ENCODE measurements around the gene CEP89. TPM values are rescaled to one million over a fixed set of nuclear protein-coding genes. Genes with fewer than 3 reads are reported as not detected.
"Not testable (repeated sequence)": the region's sequence is repeated elsewhere in the genome, so short reads cannot be mapped to it uniquely, and the experiment has no call there.

Gene CEP89
- total and polyA plus RNA-seq, 7 experiments from 2014 or later: 7.4 to 22.4 (median 12.4) TPM

GRCh38 chr19:32988254-32988653 lies 16.5 kb upstream of the CEP89 start:
- H3K4me1 Mint-ChIP-seq; H3K27ac ChIP-seq (ENCODE audit: low read depth, low read length); H3K9me3 ChIP-seq (ENCODE audit: control insufficient read depth in 2 of 3, low read length in 3 of 3); H3K4me3 ChIP-seq (ENCODE audit: low read length); H3K27me3 Mint-ChIP-seq; H3K9me3 Mint-ChIP-seq; H3K27me3 ChIP-seq (ENCODE audit: control insufficient read depth in 2 of 2, insufficient read depth in 2 of 2, low read length in 2 of 2); H3K4me3 Mint-ChIP-seq; H3K36me3 ChIP-seq (ENCODE audit: control insufficient read depth in 2 of 3, insufficient read depth in 3 of 3, low read length in 3 of 3); intact Hi-C loops (cut with micrococcal nuclease); H3K4me1 ChIP-seq (ENCODE audit: control insufficient read depth in 2 of 2, insufficient read depth in 2 of 2, low read length in 2 of 2); DNase-seq; POLR2A ChIA-PET; H3K36me3 Mint-ChIP-seq; ATAC-seq: not testable (repeated sequence)
- CTCF ChIA-PET: interaction anchor here (1.0 kb wide), 1 partner anchor 13 kb away, joined by 3 read pairs; no protein-coding TSS in a partner anchor
- peak overlapping the region in 1 of 9 donors; percentile 30 for H3K27ac Mint-ChIP-seq

GRCh38 chr19:32982488-32982887 lies 10.7 kb upstream of the CEP89 start:
- H3K36me3 ChIP-seq (ENCODE audit: control insufficient read depth in 2 of 3, insufficient read depth in 3 of 3, low read length in 3 of 3); H3K36me3 Mint-ChIP-seq; H3K27me3 ChIP-seq (ENCODE audit: control insufficient read depth in 2 of 2, insufficient read depth in 2 of 2, low read length in 2 of 2); intact Hi-C loops (cut with micrococcal nuclease); H3K27me3 Mint-ChIP-seq; CTCF ChIA-PET; H3K4me3 Mint-ChIP-seq; H3K4me1 Mint-ChIP-seq; POLR2A ChIA-PET; H3K4me1 ChIP-seq (ENCODE audit: control insufficient read depth in 2 of 2, insufficient read depth in 2 of 2, low read length in 2 of 2); H3K27ac Mint-ChIP-seq; H3K9me3 Mint-ChIP-seq; H3K4me3 ChIP-seq (ENCODE audit: low read length); ATAC-seq; DNase-seq; H3K9me3 ChIP-seq (ENCODE audit: control insufficient read depth in 2 of 3, low read length in 3 of 3); H3K27ac ChIP-seq (ENCODE audit: low read depth, low read length): not testable (repeated sequence)

- H3K9me3 Mint-ChIP-seq; H3K27ac Mint-ChIP-seq; H3K27ac ChIP-seq (ENCODE audit: low read depth, low read length); H3K4me1 ChIP-seq (ENCODE audit: control insufficient read depth in 2 of 2, insufficient read depth in 2 of 2, low read length in 2 of 2); H3K27me3 ChIP-seq (ENCODE audit: control insufficient read depth in 2 of 2, insufficient read depth in 2 of 2, low read length in 2 of 2); H3K36me3 ChIP-seq (ENCODE audit: control insufficient read depth in 2 of 3, insufficient read depth in 3 of 3, low read length in 3 of 3); ATAC-seq; H3K4me3 Mint-ChIP-seq; H3K4me3 ChIP-seq (ENCODE audit: low read length); H3K4me1 Mint-ChIP-seq; CTCF ChIA-PET; H3K36me3 Mint-ChIP-seq; H3K27me3 Mint-ChIP-seq; DNase-seq; POLR2A ChIA-PET; H3K9me3 ChIP-seq (ENCODE audit: control insufficient read depth in 2 of 3, low read length in 3 of 3): not testable (repeated sequence)
- intact Hi-C loops (cut with micrococcal nuclease): loop anchor here in 1 of 2 donors (10.0 kb wide), 1 partner anchor 185 kb away; no protein-coding TSS in a partner anchor
These were observed 8.0 kb upstream of the CEP89 start for GRCh38 chr19:32979807-32980206.

- intact Hi-C loops (cut with micrococcal nuclease): loop anchor here in 1 of 2 donors (10.0 kb wide), 1 partner anchor 183 kb away; no protein-coding TSS in a partner anchor
- H3K27ac Mint-ChIP-seq; CTCF ChIA-PET; DNase-seq; H3K9me3 ChIP-seq (ENCODE audit: control insufficient read depth in 2 of 3, low read length in 3 of 3); H3K4me3 ChIP-seq (ENCODE audit: low read length); POLR2A ChIA-PET; H3K4me1 Mint-ChIP-seq; H3K27me3 Mint-ChIP-seq; H3K27ac ChIP-seq (ENCODE audit: low read depth, low read length); H3K4me1 ChIP-seq (ENCODE audit: control insufficient read depth in 2 of 2, insufficient read depth in 2 of 2, low read length in 2 of 2); H3K27me3 ChIP-seq (ENCODE audit: control insufficient read depth in 2 of 2, insufficient read depth in 2 of 2, low read length in 2 of 2); H3K36me3 Mint-ChIP-seq; H3K36me3 ChIP-seq (ENCODE audit: control insufficient read depth in 2 of 3, insufficient read depth in 3 of 3, low read length in 3 of 3); ATAC-seq; H3K4me3 Mint-ChIP-seq; H3K9me3 Mint-ChIP-seq: not testable (repeated sequence)
These were observed 6.1 kb upstream of the CEP89 start for GRCh38 chr19:32977813-32978212.

GRCh38 chr19:32977280-32977679 lies 5.5 kb upstream of the CEP89 start:
- Mint-ChIP-seq H3K4me3 (no peak overlapping the region), H3K36me3 (peaks cover 0 to 7% (median 0%) of the 10 kb centered on the region in 5 donors), H3K27me3 (no peaks in the 10 kb centered on the region), H3K9me3 (no peaks in the 10 kb centered on the region), H3K4me1 (peaks cover 0 to 10% (median 2%) of the 10 kb centered on the region in 7 donors), H3K27ac (no peak overlapping the region)
- H3K27me3 ChIP-seq (ENCODE audit: control insufficient read depth in 2 of 2, insufficient read depth in 2 of 2, low read length in 2 of 2): no peaks in the 10 kb centered on the region
- DNase-seq: no peak
- no peaks in the 10 kb centered on the region for H3K4me1 ChIP-seq (ENCODE audit: control insufficient read depth in 2 of 2, insufficient read depth in 2 of 2, low read length in 2 of 2)
- ATAC-seq: no peak
- H3K27ac ChIP-seq (ENCODE audit: low read depth, low read length): no peak overlapping the region
- intact Hi-C loops (cut with micrococcal nuclease): loop anchor here in 1 of 2 donors (10.0 kb wide), 1 partner anchor 182 kb away; no protein-coding TSS in a partner anchor
- H3K36me3 ChIP-seq (ENCODE audit: control insufficient read depth in 2 of 3, insufficient read depth in 3 of 3, low read length in 3 of 3): no peaks in the 10 kb centered on the region
- POLR2A ChIA-PET: no interaction called here
- CTCF ChIA-PET: no interaction called here
- H3K4me3 ChIP-seq (ENCODE audit: low read length): no peak overlapping the region
- no peaks in the 10 kb centered on the region for H3K9me3 ChIP-seq (ENCODE audit: control insufficient read depth in 2 of 3, low read length in 3 of 3)

DNA sequence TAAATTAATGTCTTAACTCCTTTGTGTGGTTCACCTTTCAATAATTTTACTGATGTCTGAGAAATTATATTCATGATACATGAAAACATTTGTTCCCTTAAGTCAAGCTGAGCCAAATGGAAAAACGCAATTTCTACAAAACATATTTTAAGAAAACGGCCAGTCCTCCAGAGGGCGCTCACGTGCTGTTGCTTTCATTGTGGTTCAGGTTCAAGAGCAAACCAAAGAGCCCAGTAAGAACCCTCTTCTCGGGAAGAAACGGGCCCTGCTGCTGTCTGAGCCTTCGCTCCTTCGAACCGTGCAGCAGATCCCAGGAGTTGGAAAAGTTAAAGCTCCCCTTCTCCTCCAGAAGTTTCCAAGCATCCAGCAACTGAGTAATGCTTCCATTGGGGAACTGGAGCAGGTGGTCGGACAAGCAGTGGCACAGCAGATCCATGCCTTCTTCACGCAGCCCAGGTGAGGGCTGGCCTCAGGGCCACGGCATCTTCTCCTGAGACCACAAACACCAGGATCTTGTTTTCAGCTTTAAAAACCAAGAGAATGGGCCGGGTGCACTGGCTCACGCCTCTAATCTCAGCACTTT lies 4.6 kb upstream of the CEP89 start:
- Histone ChIP-seq H3K36me3 (ENCODE audit: control insufficient read depth in 2 of 3, insufficient read depth in 3 of 3, low read length in 3 of 3) (no peaks in the 10 kb centered on the region), H3K4me1 (ENCODE audit: control insufficient read depth in 2 of 2, insufficient read depth in 2 of 2, low read length in 2 of 2) (peaks cover 0 to under 1% of the 10 kb centered on the region in 2 donors), H3K9me3 (ENCODE audit: control insufficient read depth in 2 of 3, low read length in 3 of 3) (no peaks in the 10 kb centered on the region), H3K4me3 (ENCODE audit: low read length) (no peak overlapping the region), H3K27me3 (ENCODE audit: control insufficient read depth in 2 of 2, insufficient read depth in 2 of 2, low read length in 2 of 2) (no peaks in the 10 kb centered on the region), H3K27ac (ENCODE audit: low read depth, low read length) (no peak overlapping the region)
- CTCF ChIA-PET: interaction anchor here (0.7 to 1.6 kb wide), 5 partner anchors 8 to 154 kb away, joined by 3 read pairs; no protein-coding TSS in a partner anchor
- H3K4me3 Mint-ChIP-seq: no peak overlapping the region
- DNase-seq (peak; percentile 42 to 66 (median 61)), ATAC-seq (no peak)
- intact Hi-C loops (cut with micrococcal nuclease): loop anchor here (1.0 to 10.0 kb wide), 2 partner anchors 143 to 182 kb away; no protein-coding TSS in a partner anchor
- POLR2A ChIA-PET: interaction anchor here (0.7 kb wide), 1 partner anchor 31 kb away, joined by 3 read pairs; no protein-coding TSS in a partner anchor
- peak overlapping the region in 1 of 9 donors; percentile 65 for H3K27ac Mint-ChIP-seq
- no peaks in the 10 kb centered on the region for H3K27me3 Mint-ChIP-seq
- peaks cover 0 to 2% (median 0%) of the 10 kb centered on the region in 11 donors for H3K9me3 Mint-ChIP-seq
- peaks cover under 1 to 18% (median 10%) of the 10 kb centered on the region in 7 donors for H3K4me1 Mint-ChIP-seq
- H3K36me3 Mint-ChIP-seq: peaks cover 0 to 7% (median 0%) of the 10 kb centered on the region in 5 donors

Data from naive thymus-derived CD4-positive, alpha-beta T cell (primary cell).